GM21423 (cell line): ENCODE results near the gene FOLR3.
"Not testable (repeated sequence)": the region's sequence is repeated elsewhere in the genome, so short reads cannot be mapped to it uniquely, and the experiment has no call there.

Experiments
- ATAC-seq: cut with Tn5 transposase; IDR thresholded peaks from one replicate; pipeline ENCODE4 v1.9.1; 2021; ENCODE audit warnings: mild to moderate bottlenecking, moderate library complexity; ENCODE audit not compliant: unreplicated experiment

FOLR3 gene

DNA sequence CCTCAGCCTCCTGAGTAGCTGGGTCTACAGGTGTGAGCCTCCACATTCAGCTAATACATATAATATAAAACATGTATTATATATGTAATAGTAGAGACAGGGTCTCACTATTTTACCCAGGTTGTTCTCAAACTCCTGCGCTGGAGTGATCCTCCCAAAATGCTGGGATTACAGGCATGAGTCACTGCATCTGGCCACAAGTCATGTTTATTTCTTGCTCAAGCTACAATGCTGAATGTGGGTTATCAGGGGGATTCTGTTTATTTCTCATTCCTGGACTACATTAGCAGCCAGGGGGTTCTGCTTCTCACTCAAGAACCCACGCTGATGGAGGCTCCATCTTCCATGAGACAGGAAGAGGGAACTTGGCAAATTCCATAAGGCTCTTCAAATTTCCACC lies 24.8 kb downstream of the FOLR3 start:
- no peak for ATAC-seq

DNA sequence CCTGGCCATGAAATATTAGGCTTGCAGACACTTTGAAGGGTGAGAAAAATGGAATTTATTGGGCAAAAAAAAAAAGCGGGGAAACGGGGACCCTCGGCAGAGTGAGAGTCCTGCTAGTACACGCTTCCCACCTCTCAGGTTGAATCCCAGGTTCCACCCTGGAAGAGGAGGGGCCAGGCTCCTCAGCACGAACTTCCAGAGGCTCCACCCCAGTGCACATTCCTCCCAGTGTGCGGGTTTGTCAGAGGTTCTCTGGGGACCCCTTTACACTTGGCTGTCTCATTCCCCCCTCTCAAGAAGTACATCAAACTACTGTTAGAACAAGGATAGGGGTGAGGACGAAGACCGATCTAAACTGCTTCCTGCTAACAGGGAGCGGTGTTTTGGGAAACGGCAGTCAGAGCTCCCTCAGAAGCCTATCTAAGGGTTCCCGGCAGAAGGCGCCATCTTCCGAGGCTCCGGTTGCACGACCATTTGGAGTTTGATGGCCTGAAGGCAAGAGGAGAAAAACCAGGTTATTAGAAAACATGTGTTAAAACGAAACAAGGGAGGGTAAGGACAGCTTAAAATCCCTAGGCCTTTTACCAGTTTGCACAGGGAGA lies 27.5 kb downstream of the FOLR3 start:
- no peak for ATAC-seq

DNA sequence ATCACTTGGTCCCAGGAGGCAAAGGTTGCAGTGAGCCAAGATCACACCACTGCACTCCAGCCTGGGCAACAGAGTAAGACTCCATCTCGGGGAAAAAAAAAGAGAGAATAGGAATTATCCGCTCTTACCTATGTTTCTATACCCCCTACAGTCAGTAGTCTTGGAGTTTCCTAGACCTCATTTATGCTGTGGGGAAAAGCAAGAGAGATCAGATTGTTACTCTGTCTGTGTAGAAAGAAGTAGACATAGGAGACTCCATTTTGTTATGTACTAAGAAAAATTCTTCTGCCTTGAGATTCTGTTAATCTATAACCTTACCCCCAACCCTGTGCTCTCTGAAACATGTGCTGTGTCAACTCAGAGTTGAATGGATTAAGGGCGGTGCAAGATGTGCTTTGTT lies 28.7 kb downstream of the FOLR3 start:
- ATAC-seq, result not testable (repeated sequence)

DNA sequence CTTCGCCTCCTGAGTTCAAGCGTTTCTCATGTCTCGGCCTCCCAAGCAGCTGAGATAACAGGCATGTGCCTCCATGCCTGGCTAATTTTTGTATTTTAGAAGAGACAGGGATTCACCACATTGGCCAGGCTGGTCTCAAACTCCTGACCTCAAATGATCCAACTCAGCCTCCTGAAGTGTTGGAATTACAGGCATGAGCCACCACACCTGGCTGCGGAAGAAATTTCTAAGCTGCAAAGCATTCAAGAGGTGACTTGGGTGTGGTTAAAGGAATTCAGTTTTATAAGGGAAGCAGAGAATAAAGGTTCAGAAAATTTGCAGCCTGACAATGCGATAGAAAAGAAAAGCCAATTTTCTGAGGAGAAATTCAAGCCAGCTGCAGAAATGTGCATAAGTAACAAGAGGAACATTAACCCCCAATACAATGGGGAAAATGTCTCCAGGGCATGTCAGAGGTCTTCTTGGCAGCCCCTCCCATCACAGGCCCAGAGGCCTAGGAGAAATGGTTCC lies 33.6 kb downstream of the FOLR3 start:
- not testable (repeated sequence) for ATAC-seq

DNA sequence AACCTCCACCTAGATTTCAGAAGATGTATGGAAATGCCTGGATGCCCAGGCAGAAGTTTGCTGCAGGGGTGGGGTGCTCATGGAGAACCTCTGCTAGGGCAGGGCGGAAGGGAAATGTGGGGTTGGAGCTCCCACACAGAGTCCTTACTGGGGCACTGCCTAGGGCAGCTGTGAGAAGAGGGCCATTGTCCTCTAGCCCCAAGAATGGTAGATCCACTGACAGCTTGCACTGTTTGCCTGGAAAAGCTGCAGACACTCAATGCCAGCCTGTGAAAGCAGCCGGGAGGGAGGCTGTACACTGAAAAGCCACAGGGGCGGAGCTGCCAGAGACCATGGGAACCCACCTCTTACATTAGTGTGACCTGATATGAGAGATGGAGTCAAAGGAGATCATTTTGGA lies 34.2 kb downstream of the FOLR3 start:
- ATAC-seq, result not testable (repeated sequence)

DNA sequence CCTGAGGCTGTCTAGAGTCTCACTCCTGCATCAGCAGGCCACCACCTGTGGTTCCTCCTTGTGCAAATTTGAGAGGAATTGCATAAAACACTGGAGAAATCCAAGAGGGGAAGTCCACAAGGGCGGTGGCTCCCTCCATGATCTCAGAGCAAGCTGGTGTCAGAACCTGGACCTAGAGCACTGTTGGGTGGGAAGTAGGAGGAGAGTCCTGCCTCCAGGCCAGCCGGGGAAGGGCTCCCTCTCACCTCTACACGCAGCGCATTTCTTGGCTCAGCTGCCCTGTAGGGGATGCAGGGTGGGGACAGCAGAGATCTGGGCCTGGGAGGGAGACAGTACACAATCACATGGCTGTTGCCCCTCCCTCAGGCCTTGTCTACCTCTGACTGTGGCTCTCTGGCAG lies 36.5 kb downstream of the FOLR3 start:
- not testable (repeated sequence) for ATAC-seq

DNA sequence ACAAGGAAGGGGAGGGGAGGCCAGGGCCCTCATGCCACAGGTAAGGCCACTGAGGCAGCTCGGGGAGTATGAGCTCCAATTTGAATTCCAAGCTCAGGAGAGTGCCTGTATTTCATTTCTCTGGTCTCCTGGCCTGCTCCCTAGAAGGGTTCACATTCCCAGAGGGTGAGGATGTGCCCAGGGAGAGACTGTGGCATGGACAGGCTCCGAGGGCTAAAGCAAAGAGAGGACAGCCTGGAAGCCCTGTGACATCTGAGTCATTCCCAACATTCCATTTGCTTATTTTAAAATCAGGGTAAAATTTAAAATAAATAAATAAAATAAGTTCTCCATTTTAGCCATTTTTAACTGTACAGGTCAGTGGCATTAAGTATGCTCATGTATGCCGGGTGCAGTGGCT lies 37.8 kb downstream of the FOLR3 start:
- no peak for ATAC-seq

DNA sequence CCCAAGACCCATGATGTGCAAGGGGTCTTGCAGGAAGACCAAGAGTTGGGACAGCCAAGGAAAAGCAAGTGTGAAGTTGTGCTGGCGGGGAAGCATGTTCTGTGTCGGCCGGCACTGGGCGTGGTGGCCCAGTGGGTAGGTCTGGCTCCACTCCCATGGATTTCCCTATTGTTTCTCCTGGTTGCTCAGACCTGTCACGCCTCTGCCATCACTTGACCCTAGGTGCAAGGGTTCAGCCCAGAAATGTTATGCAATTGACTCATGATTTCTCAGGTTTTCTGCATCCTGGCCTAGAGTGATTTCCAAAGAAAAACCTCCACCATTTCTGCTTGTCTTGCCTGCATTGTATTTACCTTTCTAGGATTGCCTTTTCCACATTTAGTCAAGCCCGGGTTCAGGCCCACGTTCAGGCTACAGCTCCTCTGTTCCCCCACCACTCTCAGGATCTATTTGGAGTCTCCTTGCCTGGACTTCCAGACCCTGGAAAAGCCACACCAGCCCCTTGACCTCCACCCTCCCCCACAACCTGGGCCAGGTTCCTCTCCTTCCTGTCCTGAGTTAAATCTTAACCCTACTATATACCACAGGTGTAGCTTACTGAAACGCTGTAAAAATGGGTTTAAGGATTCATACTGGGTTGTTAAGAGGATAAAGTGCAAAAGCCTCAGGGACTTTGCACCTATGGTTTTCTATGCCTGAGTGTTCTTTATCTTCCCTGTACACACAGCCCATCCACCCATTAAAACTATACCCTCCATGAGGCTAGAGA lies 39.0 kb downstream of the FOLR3 start:
- no peak for ATAC-seq

DNA sequence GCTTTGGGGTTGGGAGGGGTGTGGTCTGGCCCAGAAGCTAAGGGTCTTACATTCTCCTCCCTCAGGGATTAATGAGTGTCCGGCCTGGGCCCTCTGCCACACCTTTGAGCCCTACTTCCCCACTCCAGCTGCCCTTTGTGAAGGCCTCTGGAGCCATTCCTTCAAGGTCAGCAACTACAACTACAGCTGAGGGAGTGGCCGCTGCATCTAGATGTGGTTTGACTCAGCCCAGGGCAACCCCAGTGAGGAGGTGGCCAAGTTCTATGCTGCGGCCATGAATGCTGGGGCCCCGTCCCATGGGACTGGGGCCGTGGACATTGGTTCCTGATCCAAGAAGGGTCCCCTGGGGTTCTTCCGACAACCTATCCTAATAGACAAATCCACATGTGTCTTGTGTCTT lies 42.1 kb downstream of the FOLR3 start:
- no peak for ATAC-seq

DNA sequence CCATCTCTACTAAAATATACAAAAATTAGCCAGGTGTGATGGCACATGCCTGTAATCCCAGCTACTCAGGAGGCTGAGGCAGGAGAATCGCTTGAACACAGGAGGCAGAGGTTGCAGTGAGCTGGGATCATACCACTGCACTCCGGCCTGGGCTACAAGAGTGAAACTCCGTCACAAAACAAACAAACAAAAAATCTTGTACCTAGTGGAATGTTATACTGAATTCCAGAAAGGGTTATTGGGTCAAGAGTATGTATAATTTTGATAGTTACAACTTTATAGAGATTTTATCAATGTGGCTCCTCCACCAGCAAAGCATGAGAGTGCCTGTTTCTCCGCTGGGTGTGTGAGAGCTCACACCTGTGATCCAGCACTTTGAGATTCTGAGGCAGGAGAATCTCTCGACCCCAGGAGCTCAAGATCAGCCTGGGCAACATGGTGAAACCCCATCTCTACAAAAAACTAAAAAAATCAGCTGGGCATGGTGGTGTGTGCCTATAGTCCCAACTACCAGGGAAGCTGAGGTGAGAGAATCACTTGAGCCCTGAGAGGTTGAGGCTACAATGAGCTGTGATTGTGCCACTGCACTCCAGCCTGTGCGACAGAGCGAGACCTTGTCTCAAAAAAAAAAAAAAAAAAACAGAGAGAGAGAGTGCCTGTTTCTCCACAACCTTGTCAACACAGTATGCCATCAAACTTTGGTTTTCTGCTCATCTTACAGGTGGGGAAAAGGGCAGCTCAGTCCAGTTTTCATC lies 43.7 kb downstream of the FOLR3 start:
- no peak for ATAC-seq

DNA sequence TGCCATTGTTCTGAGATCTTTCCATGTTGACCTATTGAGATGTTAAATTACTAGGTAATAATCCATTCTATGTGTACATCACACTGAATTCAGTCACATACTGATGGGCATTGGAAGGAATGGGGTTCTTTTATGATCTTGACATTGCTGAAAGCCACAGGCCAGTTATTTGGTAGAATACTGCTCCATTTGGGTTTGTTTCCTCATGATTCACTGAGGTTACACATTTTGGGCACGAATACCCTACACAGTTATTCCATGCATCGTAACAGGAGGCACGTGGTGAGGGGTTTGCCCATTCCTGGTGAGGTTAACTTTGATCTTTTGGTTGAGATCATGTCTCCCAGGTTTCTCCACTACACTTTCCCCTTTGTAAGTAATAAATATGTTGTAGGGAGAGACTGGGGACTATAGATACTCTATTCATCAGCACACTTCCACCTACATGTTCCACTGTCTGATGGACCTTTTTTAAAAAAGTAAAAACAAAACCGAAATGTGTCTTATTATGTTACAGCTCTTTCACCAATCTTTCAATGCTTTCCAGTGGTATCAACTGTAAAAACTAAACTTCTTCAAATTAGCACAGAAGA lies 44.4 kb downstream of the FOLR3 start:
- no peak for ATAC-seq

DNA sequence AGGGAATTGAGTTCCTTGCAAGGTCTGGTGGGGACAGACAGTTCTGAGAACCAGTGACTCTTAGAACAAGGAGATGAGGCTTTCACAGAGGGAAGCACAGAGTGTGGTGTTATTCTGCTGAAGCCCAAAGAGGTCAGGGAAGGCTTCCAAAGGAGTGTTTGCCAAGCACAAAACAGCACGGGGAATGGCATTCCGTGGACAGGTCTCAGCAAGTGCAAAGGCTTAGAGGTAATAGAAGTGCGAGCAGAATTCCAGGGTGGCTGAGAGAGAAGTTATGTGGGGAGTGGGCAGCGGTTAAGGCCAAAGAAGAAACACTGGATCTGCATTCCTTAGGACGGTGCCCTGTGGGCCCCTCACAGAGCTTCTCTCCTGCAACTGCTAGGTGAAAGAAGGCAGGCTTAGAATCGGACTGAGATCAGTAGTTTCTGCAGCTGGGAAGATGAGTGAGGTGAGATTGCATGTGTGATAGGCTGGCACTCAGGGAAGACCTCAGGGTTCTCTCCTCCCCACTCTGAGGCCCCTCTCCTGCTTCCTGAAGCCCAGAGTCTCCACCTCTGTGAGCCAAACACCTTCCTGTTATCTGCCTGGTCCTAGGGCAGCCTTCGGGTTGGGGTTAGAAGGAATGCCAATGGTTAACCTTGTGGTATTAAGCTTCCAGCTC lies 45.5 kb downstream of the FOLR3 start:
- ATAC-seq, result not testable (repeated sequence)

DNA sequence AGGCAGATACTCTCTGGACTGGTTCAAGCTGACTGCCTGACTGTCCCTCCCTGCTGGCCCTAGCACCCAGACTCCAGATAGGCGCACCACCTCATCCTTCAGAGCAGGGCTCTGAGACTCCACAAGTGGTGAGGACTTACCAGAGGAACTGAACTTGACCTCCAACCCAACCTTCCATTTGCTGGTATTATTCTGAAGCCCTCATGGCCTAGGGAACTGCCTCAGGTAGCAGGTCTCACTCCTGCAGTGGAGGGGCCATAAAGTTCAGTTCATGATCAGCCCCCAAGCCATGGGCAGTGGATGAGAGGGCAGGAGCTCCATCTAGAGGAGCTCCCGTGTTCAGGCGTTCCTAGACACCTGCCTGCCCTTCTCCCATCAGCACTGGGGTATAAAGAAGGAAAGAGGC lies 46.0 kb downstream of the FOLR3 start:
- ATAC-seq, result not testable (repeated sequence)

DNA sequence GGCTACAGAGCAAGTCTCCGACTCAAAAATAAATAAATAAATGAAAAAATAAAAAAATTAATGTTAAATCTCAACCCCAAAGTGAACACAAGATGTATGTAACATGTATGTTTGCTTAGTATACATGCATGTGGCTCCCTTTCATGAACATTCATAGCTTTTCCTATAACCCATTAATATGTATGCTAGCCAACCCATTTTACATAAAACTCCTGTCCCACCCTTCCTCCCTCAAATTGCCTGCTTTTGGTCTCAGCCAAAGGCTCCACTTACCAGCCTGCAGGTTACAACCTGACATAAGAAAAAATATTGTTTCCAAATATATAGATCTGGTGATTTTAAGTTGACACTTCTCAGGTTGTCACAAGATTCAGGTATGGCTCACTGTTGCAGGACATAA lies 52.7 kb downstream of the FOLR3 start:
- no peak for ATAC-seq
